HG03575 (cell line): ENCODE data around the gene SLC4A5.

Experiments
- ATAC-seq: cut with Tn5 transposase; IDR thresholded peaks from one replicate; pipeline ENCODE4 v1.9.1; 2021; ENCODE audit not compliant: unreplicated experiment, insufficient number of reproducible peaks, low FRiP score; ENCODE audit errors: extremely low read depth

Gene SLC4A5

DNA sequence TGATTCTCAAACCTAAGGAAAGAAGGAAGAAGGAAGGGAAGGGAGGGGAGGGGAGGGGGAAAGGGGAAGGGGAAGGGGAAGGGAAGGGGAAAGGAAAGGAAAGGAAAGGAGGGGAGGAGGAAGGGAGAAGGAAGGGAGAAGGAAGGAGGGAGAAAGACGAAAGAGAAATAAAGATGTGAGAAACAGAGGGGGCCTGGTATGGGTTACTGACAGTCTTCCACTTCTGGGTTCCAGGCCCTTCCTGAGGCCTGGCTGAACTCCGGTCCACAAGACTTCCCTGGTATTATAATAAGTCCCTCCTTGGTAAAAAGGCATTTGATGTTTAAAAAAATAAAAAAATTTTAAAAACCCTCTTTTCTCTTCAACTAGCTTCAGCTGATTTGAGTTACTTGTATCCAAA lies 17.4 kb downstream of the SLC4A5 start:
- no peak for ATAC-seq

DNA sequence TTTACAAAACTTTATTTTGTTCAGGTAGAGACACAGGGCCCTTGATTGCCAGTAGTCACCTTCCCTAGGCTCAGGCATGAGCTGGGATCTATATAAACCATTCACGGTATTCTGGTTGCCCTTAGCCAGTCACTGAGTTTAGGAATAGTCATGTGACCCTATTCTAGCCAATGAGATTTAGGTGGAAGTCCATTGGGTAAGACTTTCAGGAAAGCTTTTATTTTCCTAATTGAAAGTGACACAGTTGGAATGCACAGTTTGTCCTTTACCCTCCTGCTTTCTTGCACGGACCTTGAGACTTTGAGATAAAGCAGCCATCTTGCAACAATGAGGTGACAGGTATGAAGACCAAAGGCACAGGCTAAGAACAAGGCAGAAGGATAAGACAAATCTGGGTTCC lies 21.5 kb downstream of the SLC4A5 start:
- ATAC-seq, result no peak

DNA sequence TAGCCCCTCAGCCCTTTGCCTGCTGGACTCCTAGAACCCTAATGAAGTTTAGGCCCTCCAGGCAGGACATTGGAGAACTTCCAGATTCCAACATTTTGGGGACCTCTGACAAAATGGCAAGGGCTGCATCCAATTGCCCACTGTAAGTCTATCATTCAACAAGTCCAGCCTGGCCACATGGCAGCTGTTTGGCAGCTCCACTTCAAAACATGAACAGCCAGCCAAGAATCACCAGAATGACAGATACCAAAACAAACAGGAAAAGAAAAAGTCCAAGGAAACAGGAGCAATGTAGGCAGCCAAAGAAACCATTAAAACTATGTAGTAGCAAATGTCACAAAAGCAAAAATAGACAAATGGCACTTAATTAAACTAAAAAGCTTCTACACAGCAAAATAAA lies 25.5 kb downstream of the SLC4A5 start:
- no peak for ATAC-seq

DNA sequence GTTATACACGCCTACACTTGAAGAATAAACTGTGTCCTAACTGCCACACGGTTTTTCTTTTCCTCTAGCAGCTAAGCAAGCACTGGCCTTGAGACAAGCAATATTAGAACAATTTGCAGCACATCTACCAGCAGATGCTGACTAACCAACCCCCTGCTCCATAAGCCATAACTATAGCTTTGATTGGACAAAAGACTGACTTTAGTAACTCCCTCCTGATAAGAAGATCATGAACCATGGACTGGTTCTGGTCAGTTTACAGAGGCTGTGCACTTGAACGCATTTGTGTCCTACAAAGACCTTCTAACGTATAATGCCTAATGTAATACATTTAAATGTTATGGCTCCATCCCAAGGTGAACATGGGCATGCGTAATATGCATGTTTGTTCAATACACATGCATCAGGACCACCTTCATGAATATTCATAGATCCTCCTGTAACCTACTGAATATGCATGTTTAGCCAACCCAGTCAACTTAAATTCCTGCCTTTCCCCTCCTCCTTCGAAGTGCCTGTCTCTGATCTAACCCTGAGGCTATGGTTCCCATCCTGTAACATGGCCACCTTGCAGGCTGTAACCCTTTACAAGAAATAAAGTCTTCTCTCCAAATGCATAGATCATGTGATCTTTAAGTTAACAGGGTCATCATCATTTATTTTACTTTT lies 26.5 kb downstream of the SLC4A5 start:
- ATAC-seq, result no peak

DNA sequence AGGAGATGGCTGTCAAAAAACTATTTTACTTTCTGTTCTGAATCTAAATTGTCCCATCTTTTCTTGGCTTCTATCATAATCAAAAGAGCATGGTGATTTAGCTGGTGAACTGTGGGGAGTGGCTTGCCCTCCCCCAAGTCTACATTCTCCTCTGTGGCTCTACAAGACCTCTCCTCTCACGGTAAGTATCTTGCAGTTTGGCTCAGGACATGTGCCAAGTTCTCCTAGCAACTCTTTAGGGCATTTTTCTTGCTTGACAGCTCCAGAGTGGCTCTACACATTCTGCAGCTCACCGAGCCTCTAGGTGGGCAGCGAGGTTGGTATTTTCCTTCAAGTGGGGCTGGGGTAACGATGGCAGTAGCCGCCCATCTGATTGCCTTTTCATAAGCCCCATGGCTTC lies 29.1 kb downstream of the SLC4A5 start:
- ATAC-seq, result no peak

DNA sequence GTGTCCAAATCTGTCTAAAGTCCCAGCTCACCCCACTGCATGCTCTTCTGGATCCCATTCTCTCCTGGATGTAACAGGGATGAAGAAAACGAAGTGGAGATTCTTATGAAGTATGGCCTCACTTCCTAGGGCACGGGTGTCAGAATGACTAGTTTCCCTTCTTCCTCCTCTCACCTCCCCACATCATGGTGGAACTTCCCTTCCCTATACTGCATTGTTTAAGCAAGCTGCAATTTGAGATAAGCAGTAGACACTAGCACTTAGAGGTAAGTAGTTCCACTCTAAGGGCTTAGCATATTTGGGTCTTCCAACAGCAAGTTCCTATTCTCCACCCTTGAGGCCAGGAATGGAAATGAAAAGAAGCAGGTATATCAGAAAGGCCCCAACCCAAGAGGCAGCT lies 29.7 kb downstream of the SLC4A5 start:
- no peak for ATAC-seq

DNA sequence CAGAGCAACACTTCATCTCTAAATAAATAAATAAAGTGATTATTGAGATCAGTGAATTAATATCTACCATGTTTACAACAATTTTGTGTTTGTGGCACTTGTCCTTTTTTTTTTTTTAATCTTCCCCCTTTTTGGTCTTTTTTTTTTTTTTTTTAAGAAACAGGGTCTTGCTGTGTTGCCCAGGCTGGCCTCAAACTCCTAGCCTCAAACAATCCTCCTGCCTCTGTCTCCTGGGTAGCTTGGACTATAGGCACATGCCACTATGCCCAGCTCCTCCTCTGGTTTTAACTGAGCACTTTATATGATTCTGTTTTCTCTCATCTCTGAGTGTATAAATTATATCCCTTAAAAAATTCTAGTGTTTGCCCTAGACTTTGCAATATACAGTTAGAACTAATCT lies 30.3 kb downstream of the SLC4A5 start:
- ATAC-seq, result no peak

DNA sequence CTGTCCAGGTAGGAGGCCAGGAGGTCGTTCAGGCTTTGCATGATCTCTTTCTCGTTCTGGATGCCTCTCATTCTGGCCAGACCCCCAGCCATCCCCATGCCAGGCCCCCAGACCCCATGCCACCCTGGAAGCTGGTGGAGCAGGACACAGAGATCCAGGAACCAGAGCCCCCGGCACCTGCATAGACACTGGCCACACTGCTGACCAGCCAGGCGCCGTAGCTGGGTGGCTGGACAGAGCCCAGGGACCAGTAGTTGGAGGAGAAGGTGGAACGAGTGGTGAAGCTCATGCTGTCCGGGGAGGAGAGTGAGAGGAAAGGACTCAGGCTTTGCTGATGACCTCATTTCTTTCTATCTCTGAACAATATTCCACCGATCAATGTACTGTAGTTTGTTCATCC lies 35.5 kb downstream of the SLC4A5 start:
- no peak for ATAC-seq

DNA sequence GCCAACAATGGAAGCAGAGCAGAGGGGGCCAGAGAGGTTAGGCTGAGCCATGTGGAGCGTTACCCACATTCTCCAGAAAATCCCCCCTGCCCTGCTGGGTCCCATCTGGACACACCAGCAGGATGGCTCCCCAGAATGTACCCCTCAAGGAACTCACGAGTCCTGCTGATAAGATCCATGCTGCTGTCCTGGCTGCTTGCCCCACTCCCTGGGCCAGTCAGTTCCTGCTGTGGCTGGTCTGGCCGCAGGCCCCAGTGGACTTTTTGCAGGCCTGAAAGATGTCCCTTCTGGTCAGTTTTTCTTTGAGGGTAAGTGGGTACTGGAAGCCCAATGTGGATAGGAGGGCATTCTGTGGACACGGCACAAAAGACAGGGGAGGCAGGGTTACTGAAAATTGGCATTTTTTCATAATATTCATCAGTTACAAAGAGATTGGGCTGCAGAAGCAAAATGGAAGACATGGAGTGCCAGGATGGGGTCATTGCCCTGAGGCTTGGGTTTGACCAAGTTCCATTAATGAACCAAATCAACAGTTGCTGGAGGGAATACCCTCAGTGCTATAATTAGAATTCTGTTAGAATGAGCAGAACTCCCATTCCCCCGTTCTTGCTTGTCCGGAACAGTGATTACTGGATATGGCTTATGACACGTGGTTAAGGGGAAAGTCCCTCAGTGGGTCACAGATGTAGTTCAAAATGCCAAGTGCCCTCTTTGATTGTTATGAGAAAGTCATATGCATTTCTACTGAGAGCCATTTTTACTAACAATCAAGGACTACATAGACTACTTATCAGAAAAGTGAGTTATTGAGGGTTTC lies 38.7 kb downstream of the SLC4A5 start:
- no peak for ATAC-seq

DNA sequence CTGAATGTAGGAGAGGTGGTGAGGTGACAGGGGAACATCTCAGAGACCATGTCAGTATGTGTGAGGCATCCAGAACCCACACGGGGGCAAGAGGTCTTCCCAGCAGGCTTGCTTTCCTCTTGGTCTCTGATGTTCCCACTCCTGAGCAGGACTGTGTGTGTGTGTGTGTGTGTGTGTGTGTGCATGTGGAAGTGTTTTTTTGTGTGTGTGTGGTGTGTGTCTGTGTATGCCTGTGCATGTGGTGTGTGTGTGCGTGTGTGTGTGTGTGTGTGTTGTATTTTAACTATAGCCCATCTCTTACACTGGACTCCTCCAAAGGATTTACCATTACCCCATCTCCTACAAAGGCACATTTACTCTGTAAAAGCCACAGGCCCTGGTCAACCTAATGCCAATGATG lies 40.4 kb downstream of the SLC4A5 start:
- no peak for ATAC-seq

DNA sequence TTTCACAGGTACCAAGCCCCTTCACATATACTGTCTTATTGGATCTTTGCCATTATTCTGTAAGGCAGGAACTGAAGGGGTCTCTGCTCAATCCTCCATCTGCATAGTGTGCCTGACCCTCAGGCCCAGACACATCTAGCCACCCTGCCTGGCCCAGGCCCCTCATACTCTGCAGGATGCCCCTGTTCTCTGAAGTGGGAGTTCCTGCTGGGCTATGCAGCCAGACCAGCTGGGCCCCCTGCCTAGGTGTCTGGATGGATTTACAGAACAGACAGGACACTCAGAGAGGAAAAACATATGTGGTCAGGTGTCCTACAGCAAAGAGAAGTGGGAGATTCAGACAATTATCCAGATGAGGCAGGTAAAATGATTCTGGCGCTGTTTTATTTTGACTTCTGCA lies 42.0 kb downstream of the SLC4A5 start:
- no peak for ATAC-seq

DNA sequence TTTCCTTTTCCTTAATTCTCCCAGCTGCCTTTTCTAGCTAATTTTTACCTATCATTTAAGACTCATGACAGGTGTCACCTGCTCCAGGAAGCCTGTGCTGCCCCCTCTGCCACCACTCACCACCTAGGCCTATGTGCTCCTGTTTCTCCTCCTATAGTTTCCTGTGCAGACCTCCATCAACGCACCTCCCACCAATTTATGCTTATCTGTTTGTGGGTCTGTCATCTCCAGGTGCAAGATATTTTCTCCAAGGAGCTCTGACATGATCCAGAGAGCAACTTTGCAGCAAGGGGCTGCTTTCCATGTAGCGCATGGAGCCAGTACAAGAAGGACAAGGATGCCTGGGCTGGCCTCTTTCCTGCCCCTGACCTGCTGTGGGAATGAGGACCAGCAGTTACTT lies 42.7 kb downstream of the SLC4A5 start:
- no peak for ATAC-seq

DNA sequence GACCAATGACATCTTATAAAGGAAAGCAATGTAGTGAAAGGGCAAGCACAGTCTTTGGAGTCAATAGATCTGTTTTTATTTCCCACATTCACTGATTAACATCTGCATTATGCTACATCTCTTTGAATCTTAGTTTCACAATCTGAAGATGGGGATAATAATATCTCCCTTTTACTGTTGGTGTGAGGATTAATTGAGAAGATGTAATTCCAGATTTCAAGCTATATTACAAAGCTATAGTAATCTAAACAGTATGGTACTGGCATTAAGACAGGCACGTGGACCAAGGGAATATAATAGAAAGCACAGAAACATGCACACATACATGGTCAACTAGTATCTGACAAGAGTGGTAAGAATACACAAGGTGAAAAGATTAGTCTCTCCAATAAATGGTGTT lies 45.3 kb downstream of the SLC4A5 start:
- ATAC-seq, result no peak

DNA sequence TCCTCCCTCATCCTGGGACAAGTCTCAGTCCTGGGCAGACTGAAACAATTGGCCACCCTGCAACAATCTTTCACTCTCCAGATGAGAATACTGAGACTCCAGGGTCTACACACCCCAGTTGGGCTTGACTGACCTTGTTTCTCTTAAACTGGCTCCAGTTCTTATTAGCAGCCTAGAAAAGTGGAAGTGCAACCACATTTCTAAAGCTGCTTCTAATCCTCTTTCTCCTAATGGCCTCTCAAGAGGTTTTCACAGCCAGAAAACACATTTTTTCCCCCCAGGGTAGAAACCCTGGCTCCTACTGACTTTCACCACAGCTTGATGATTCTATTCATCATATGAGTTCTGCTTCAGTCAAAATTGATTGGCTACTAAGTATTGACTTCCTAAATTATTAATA lies 45.8 kb downstream of the SLC4A5 start:
- ATAC-seq, result no peak

DNA sequence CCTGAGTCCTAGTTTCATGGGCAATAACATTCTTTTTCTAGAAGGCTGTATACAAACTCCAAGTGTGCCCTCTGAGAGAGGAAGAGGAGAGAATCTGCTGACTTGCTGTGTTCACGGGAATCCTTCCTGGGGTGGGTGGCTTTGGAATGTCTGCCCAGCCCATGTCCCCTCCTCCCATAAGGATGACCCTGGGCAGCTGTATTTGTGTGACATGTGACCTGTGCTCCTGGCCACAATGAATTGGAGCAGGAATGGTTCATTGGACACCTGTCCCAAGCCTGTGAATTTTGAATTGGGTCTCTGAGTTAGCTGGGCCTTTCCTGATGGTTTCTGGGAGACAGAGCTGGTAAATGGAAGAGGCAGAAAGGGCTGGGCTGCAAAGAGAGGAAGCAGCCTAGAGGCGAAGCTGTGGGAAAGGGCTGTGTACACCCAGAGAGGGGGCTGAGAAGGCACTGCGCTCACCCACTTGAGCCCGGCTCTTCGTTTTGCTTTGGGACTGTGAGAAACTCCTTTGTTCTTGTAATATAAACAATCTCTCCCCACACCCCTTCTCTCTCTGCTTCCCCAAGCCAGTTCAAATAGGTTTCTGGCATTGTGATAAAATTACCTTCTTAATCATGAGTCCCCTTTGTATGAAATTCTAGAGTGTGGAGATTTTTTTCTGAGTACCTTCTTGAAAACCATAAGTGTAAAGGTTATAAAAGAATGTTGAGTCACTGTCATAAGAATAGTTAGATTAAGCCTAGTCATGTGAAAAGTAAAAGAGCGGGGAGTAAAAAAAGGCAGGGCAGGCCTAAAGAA lies 49.8 kb downstream of the SLC4A5 start:
- no peak for ATAC-seq

DNA sequence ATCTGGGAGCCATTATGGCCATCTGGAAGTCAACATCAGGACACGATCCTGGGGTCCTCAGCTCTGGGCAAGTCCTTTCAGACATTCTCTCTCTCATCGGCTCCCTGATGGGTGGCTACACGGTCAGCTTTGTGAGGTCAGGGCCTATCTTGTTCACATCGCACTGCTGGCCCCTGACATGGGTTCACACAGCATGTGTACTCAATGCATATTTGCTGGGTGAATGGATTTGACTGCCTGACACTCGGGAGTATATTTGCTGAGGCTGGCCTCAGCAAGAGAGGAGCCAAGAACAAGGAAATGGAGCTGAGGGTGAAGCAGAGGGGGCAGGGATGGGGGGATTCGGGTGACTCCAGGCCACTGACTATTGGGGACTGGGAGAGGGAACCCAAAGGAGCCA lies 50.5 kb downstream of the SLC4A5 start:
- ATAC-seq, result no peak

DNA sequence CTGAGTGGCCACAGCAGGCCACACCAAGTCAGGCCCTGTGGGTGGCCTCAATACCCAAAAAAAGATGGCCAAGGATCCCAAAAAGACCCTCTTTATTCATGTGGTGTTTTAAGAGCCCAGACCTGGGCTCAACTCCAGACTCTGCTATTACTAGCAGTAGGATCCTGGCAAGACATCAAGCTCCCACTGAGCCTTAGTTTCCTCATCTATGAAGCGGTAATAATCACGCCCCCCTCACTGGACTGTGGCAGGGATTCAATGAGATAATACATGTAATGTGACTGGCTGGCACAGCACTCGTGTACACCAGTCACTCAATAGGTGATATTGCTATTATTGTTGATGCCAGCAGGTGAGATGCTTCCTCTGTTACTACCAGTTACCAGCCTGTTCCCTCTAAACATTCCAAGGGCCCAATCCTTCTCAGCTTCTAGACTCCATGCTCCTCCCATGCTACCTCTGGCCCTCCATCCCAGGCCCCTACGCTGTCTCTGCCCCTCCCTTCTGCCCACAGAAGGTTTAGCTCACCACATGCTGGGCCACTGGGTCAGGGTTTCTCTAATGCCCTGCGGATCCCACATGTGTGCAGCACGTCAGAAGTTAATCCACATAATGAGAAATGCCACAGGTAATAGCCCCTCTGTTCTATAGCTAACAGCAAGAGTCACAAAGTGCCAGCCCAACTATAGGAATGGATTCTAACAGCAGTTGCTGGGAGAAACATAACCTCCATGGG lies 51.2 kb downstream of the SLC4A5 start:
- no peak for ATAC-seq

DNA sequence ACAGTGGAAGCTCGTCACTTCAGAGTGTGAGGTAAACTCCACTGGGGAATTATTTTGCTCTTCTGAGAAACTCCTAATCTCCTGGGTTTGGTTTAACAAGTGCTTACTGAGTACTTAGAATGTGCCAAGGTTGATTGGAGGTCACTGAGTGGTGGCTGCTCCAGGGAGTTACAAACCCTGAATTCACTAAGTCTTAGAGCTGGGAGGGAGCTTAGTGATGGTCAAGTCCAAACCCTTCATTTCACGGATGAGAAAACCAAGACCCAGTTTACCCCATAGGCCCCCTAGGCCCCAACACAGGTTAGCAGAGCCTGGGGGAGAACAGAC lies 52.0 kb downstream of the SLC4A5 start:
- no peak for ATAC-seq

DNA sequence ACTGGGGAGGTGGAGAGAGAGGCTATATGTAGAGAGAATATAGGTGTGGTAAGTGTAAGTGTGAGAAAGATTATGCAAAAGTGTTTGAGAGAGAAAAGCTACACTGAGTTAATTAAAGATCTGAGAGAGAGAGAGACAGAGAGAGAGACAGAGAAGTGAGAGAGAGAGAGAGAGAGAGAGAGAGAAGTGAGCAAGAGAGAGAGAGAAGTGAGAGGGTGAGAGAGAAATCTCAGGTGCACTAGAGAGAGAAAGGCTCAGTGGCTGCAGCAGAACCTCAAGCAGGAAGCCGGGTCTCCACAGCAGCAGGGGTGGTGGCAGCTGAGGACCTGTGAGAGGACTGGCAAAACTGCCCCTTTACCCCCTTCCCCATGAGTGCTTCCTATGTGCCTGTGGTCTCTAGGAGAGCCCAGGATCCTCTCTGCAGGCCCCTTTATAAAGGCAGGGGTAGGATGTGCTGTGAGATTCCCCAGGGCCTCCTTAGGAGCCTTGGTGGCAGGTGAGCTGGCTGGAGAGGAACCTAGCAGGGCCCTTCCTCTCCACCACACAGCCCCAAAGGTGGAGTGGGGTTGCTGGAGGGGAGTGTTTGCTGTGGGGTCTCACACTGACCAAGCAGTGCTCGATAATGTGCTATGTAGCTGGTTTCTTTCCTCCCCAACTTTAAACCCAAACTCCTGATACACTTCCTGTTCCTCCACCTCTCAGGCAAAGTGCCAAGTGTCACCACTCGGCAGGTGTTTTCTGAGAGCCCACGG lies 52.6 kb downstream of the SLC4A5 start:
- no peak for ATAC-seq
